Measurements from ENCODE around the gene ILK.
A peak's percentile ranks its signal among the peaks of the same experiment; 100 is the strongest.

Gene ILK
- total RNA-seq: 111 to 126 (median 119) reads per million in 4 experiments

- peak; percentile 63 for DNase-seq
Observed at GRCh38 chr11:6603287-6604080, at the start of gene ILK, which contains the start of gene RRP8. TSS of gene ILK (plus strand) at chr11:6603774. CDS start at chr11:6604272, 498 bp downstream. TSS of gene RRP8 (minus strand) at chr11:6603616. CDS start at chr11:6603502, 114 bp downstream.

GRCh38 chr11:6554828-6555706 lies 48.5 kb upstream of the ILK start:
- no peak for DNase-seq

GRCh38 chr11:6556139-6556949 lies 47.2 kb upstream of the ILK start:
- no peak for DNase-seq

GRCh38 chr11:6557063-6557462 lies 46.5 kb upstream of the ILK start:
- DNase-seq: no peak

- DNase-seq: no peak
Observed at GRCh38 chr11:6557761-6558674, 45.6 kb upstream of the ILK start.

- DNase-seq: no peak
Observed at GRCh38 chr11:6559369-6559768, 44.2 kb upstream of the ILK start.

GRCh38 chr11:6561288-6561687 lies 42.3 kb upstream of the ILK start:
- DNase-seq: no peak

GRCh38 chr11:6563121-6563619 lies 40.4 kb upstream of the ILK start:
- DNase-seq: no peak

GRCh38 chr11:6563667-6564066 lies 39.9 kb upstream of the ILK start:
- no peak for DNase-seq

- DNase-seq: no peak
Observed at GRCh38 chr11:6565325-6565724, 38.2 kb upstream of the ILK start.

- no peak for DNase-seq
Observed at GRCh38 chr11:6565988-6566703, 37.4 kb upstream of the ILK start.

GRCh38 chr11:6566704-6567370 lies 36.7 kb upstream of the ILK start:
- DNase-seq: no peak

- DNase-seq: no peak
Observed at GRCh38 chr11:6567371-6567745, 36.2 kb upstream of the ILK start.

GRCh38 chr11:6568191-6568918 lies 35.2 kb upstream of the ILK start:
- DNase-seq: no peak

GRCh38 chr11:6569706-6570105 lies 33.9 kb upstream of the ILK start:
- no peak for DNase-seq

GRCh38 chr11:6570691-6571427 lies 32.7 kb upstream of the ILK start:
- DNase-seq: no peak

GRCh38 chr11:6571434-6572008 lies 32.1 kb upstream of the ILK start:
- DNase-seq: no peak

- no peak for DNase-seq
Observed at GRCh38 chr11:6572215-6572614, 31.4 kb upstream of the ILK start.

Data from effector CD8-positive, alpha-beta T cell (primary cell).